Measurements from ENCODE around the gene CCDC148. TPM values are rescaled to one million over a fixed set of nuclear protein-coding genes. Genes with fewer than 3 reads are reported as not detected.

The CCDC148 gene
- total and polyA plus RNA-seq, 2 donors (not counting 1 experiment from before 2014, with no cell fraction given) = not detected

DNA sequence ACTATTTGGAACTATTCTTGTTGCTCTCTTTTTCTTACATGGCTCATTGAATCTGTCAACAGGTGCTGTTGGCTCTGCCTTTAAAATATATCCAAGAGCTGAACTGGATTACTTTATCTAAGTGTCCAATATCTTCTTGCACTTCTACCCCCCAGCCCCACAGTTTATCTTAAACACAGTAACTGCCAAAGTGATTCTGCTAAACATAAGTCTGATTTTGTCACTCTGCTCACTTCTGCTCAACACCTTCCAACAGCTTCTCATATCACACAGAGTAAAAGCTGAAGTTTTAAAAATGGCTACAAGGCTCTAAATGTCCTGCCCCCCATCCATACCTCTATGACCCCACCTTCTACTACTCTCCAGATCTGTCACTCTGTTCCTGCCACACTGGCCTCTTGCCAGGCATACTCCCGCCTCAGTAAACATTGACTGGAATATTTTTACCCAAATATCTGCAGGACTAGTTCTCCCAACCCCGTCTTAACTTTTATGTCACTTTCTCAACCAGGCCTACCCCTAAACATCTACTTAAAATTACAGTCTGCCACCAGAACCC is 130.7 kb downstream of the CCDC148 start:
- Histone ChIP-seq H3K9me3 (ENCODE audit: control extremely low read depth in 1 of 3, control insufficient read depth in 2 of 3, insufficient read depth in 1 of 3, low read length in 2 of 3) (peaks cover 0 to 3% (median 0%) of the 10 kb centered on the region in 3 donors), H3K27ac (ENCODE audit: low read length in 2 of 2) (no peak overlapping the region), H3K4me2 (replicated peaks; ENCODE audit: low read depth, low read length, poor library complexity, severe bottlenecking) (no peak overlapping the region), H3K79me2 (ENCODE audit: control insufficient read depth, insufficient read depth, low read length) (no peaks in the 10 kb centered on the region), H3K36me3 (replicated peaks in 1 of 2; ENCODE audit: control extremely low read depth in 1 of 2, control insufficient read depth in 1 of 2, extremely low read depth in 1 of 2, insufficient read depth in 2 of 2, low read length in 1 of 2) (no peaks in the 10 kb centered on the region), H3K4me3 (ENCODE audit: control extremely low read depth in 1 of 5, extremely low read depth in 1 of 5, insufficient read depth in 1 of 5, low read depth in 2 of 5, low read length in 4 of 5) (no peak overlapping the region), H2AFZ (ENCODE audit: insufficient read depth, low read depth, low read length, poor library complexity, severe bottlenecking) (no peak overlapping the region), H3K4me1 (ENCODE audit: control insufficient read depth in 2 of 2, insufficient read depth in 2 of 2, low read length in 2 of 2) (no peaks in the 10 kb centered on the region), H3K9ac (ENCODE audit: low read length) (no peak overlapping the region), H4K20me1 (ENCODE audit: control insufficient read depth, insufficient read depth, low read length, poor library complexity, severe bottlenecking) (no peaks in the 10 kb centered on the region), H3K27me3 (replicated peaks in 1 of 4; ENCODE audit: control extremely low read depth in 1 of 4, control insufficient read depth in 3 of 4, insufficient read depth in 4 of 4, low read length in 3 of 4) (no peaks in the 10 kb centered on the region)
- H3K9me3 Mint-ChIP-seq (ENCODE audit: insufficient read depth) = no peaks in the 10 kb centered on the region
- TF ChIP-seq, protein P1, sequence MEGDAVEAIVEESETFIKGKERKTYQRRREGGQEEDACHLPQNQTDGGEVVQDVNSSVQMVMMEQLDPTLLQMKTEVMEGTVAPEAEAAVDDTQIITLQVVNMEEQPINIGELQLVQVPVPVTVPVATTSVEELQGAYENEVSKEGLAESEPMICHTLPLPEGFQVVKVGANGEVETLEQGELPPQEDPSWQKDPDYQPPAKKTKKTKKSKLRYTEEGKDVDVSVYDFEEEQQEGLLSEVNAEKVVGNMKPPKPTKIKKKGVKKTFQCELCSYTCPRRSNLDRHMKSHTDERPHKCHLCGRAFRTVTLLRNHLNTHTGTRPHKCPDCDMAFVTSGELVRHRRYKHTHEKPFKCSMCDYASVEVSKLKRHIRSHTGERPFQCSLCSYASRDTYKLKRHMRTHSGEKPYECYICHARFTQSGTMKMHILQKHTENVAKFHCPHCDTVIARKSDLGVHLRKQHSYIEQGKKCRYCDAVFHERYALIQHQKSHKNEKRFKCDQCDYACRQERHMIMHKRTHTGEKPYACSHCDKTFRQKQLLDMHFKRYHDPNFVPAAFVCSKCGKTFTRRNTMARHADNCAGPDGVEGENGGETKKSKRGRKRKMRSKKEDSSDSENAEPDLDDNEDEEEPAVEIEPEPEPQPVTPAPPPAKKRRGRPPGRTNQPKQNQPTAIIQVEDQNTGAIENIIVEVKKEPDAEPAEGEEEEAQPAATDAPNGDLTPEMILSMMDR (IDR thresholded peaks at IDR 0.05) = no peak
- TF ChIP-seq EZH2 (IDR thresholded peaks at IDR 0.05; ENCODE audit: borderline replicate concordance, insufficient read depth, low read depth, low read length, poor library complexity, severe bottlenecking) = no peak
- no peaks in the 10 kb centered on the region for H3K4me1 Mint-ChIP-seq
- ChIA-PET CTCF (no interaction called here), POLR2A (no interaction called here)
- no peak overlapping the region for H3K27ac Mint-ChIP-seq
- no peaks in the 10 kb centered on the region for H3K27me3 Mint-ChIP-seq
- intact Hi-C loops (cut with micrococcal nuclease) = no loop called here
- H3K4me3 Mint-ChIP-seq = no peak overlapping the region
- ATAC-seq (ENCODE audit: low read depth) (no peak), DNase-seq (no peak)
- WGBS (ENCODE audit: insufficient coverage) = 96% methylated on average over 2 of the region's 2 CpGs

DNA sequence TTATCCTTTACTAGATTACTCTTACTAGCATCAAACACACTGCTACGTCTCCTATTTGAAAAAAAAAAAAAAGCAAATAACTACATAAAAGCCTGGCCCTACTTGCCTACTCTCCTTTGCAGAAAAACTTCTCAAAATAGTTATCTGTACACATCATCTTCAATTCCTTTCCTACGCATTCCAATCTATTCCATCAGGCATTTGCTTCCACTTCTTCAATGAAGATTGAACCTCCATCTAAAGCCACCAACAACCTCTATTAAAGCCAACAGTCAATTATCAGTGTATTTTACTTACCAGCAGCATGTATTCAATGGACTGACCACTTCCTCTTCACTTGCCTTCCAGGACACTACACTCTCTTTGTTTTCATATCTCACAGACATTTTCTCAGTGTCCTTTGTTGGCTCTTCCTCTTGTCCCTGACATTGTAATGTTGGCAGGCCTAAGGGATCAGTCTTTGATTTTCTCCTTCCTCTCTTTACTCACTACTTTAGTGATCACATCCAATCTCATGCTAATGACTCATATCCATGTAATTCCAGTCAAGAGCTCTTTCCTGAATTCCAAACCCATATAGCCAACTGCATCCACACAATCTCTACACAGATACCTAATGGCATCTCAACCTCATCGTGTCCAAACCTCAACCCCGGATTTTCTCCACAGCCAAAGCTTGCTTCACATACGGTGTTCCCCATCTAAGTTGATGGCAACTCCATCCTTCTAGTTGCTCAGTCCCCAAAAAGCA is 131.3 kb downstream of the CCDC148 start:
- Mint-ChIP-seq H3K27me3 (no peaks in the 10 kb centered on the region), H3K9me3 (ENCODE audit: insufficient read depth) (no peaks in the 10 kb centered on the region), H3K4me3 (no peak overlapping the region), H3K27ac (no peak overlapping the region), H3K4me1 (no peaks in the 10 kb centered on the region)
- no peak overlapping the region for H3K4me3 ChIP-seq (ENCODE audit: control extremely low read depth in 1 of 5, extremely low read depth in 1 of 5, insufficient read depth in 1 of 5, low read depth in 2 of 5, low read length in 4 of 5)
- no peak overlapping the region for H2AFZ ChIP-seq (ENCODE audit: insufficient read depth, low read depth, low read length, poor library complexity, severe bottlenecking)
- H3K4me2 ChIP-seq (replicated peaks; ENCODE audit: low read depth, low read length, poor library complexity, severe bottlenecking) = no peak overlapping the region
- no peaks in the 10 kb centered on the region for H3K36me3 ChIP-seq (replicated peaks in 1 of 2; ENCODE audit: control extremely low read depth in 1 of 2, control insufficient read depth in 1 of 2, extremely low read depth in 1 of 2, insufficient read depth in 2 of 2, low read length in 1 of 2)
- no peak for DNase-seq
- no peaks in the 10 kb centered on the region for H4K20me1 ChIP-seq (ENCODE audit: control insufficient read depth, insufficient read depth, low read length, poor library complexity, severe bottlenecking)
- ChIA-PET POLR2A (no interaction called here), CTCF (no interaction called here)
- intact Hi-C loops (cut with micrococcal nuclease) = no loop called here
- H3K4me1 ChIP-seq (ENCODE audit: control insufficient read depth in 2 of 2, insufficient read depth in 2 of 2, low read length in 2 of 2) = no peaks in the 10 kb centered on the region
- TF ChIP-seq, protein P1 (IDR thresholded peaks at IDR 0.05) = no peak
- TF ChIP-seq EZH2 (IDR thresholded peaks at IDR 0.05; ENCODE audit: borderline replicate concordance, insufficient read depth, low read depth, low read length, poor library complexity, severe bottlenecking) = no peak
- no peaks in the 10 kb centered on the region for H3K27me3 ChIP-seq (replicated peaks in 1 of 4; ENCODE audit: control extremely low read depth in 1 of 4, control insufficient read depth in 3 of 4, insufficient read depth in 4 of 4, low read length in 3 of 4)
- ATAC-seq (ENCODE audit: low read depth) = no peak
- 100% methylated on average over 5 of the region's 5 CpGs for WGBS (ENCODE audit: insufficient coverage)
- no peak overlapping the region for H3K27ac ChIP-seq (ENCODE audit: low read length in 2 of 2)
- no peak overlapping the region for H3K9ac ChIP-seq (ENCODE audit: low read length)
- no peaks in the 10 kb centered on the region for H3K79me2 ChIP-seq (ENCODE audit: control insufficient read depth, insufficient read depth, low read length)
- H3K9me3 ChIP-seq (ENCODE audit: control extremely low read depth in 1 of 3, control insufficient read depth in 2 of 3, insufficient read depth in 1 of 3, low read length in 2 of 3) = peaks cover 0 to 3% (median 0%) of the 10 kb centered on the region in 3 donors
